Measurements from ENCODE around the gene ZFC3H1.

DNA sequence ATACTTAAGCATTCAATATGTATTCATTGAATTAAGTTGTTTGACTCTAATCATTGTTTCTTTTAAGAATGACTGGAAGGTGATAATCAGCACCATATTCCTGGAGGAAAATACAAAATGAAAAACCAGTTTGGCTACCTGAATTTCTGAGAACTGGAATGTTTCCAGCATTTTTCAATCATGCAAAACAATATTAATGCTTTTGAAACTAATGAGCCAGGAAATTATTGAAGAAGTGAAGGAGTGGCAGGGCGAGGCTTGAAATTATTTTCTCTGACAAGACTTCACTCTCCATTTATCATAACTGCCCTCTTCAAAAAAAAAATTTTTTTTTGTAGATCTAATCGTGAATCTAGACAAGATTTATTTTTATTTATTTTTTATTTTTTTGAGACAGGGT, 41.3 kb upstream of the ZFC3H1 start:
- TF ChIP-seq, protein P1, sequence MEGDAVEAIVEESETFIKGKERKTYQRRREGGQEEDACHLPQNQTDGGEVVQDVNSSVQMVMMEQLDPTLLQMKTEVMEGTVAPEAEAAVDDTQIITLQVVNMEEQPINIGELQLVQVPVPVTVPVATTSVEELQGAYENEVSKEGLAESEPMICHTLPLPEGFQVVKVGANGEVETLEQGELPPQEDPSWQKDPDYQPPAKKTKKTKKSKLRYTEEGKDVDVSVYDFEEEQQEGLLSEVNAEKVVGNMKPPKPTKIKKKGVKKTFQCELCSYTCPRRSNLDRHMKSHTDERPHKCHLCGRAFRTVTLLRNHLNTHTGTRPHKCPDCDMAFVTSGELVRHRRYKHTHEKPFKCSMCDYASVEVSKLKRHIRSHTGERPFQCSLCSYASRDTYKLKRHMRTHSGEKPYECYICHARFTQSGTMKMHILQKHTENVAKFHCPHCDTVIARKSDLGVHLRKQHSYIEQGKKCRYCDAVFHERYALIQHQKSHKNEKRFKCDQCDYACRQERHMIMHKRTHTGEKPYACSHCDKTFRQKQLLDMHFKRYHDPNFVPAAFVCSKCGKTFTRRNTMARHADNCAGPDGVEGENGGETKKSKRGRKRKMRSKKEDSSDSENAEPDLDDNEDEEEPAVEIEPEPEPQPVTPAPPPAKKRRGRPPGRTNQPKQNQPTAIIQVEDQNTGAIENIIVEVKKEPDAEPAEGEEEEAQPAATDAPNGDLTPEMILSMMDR (IDR thresholded peaks at IDR 0.05) = no peak
- TF ChIP-seq POLR2A (IDR thresholded peaks at IDR 0.05) = no peak
- TF ChIP-seq POLR2AphosphoS5 (IDR thresholded peaks at IDR 0.05) = no peak

Data from suprapubic skin (tissue), 4 donors.